HEK293 (cell line): ENCODE data around the gene SDCBP2.

Experiments
- CTCF ChIA-PET: fragments of 350-600 bp; formaldehyde crosslinking; extraction: SDS; loops from one replicate; lab custom pipeline; 2021; ENCODE audit warnings: antibody characterized with exemption; lab: Yijun Ruan, JAX
- POLR2A ChIA-PET: fragments of 300-600 bp; formaldehyde crosslinking; extraction: SDS; loops from one replicate; lab custom pipeline; 2020; ENCODE audit warnings: antibody characterized with exemption, inconsistent platforms; lab: Yijun Ruan, JAX
- H3K27ac ChIP-seq: fragments of 200-500 bp; sonication (Bioruptor generic); 2 replicates; pipeline ENCODE4 v1.5.1; 2014; ENCODE audit warnings: low read depth, low read length, control low read depth, inconsistent platforms; ENCODE audit errors: extremely low read depth
- H3K36me3 ChIP-seq, 2 experiments: fragments of 200-500 bp in 1 of 2; sonication (Bioruptor generic) in 1 of 2; 1 replicate in 1 of 2; 2 replicates in 1 of 2; pipeline ENCODE4 v1.5.1; 2014 to 2017; ENCODE audit warnings: inconsistent platforms in 2 of 2, low read length in 2 of 2; ENCODE audit not compliant: control insufficient read depth in 2 of 2, insufficient read depth in 1 of 2
- H3K4me1 ChIP-seq: fragments of 200-500 bp; sonication (Bioruptor generic); 2 replicates; pipeline ENCODE4 v1.5.1; 2014; ENCODE audit warnings: mild to moderate bottlenecking, low read length, inconsistent platforms; ENCODE audit not compliant: control insufficient read depth, insufficient read depth
- H3K4me3 ChIP-seq: 2 replicates; pipeline ENCODE4 v1.5.1; 2011; ENCODE audit warnings: low read depth, mild to moderate bottlenecking, control low read depth, low read length, moderate library complexity
- H3K9me3 ChIP-seq: fragments of 200-500 bp; sonication (Bioruptor generic); 2 replicates; pipeline ENCODE4 v1.5.1; 2014; ENCODE audit warnings: low read depth, low read length, inconsistent platforms; ENCODE audit not compliant: control insufficient read depth, insufficient read depth
- ATF2 ChIP-seq: fragments of 450-650 bp; formaldehyde crosslinking; IDR thresholded peaks from 2 replicates; pipeline ENCODE4 v1.5.1; 2016; ENCODE audit warnings: missing biosample characterization, missing genetic modification characterization, low read depth
- GFI1B ChIP-seq: fragments of 450-650 bp; formaldehyde crosslinking; IDR thresholded peaks from 2 replicates; pipeline ENCODE4 v1.5.1; 2016; ENCODE audit warnings: missing biosample characterization, missing genetic modification characterization
- GLI2 ChIP-seq: fragments of 450-650 bp; formaldehyde crosslinking; IDR thresholded peaks from 2 replicates; pipeline ENCODE4; 2017; ENCODE audit warnings: missing biosample characterization, missing genetic modification characterization, low read depth, borderline replicate concordance
- INSM2 ChIP-seq: fragments of 450-650 bp; formaldehyde crosslinking; IDR thresholded peaks from 2 replicates; pipeline ENCODE4 v1.5.1; 2016; ENCODE audit warnings: missing biosample characterization, missing genetic modification characterization
- WT1 ChIP-seq: fragments of 450-650 bp; formaldehyde crosslinking; IDR thresholded peaks from 2 replicates; pipeline ENCODE4 v1.5.1; 2016; ENCODE audit warnings: missing biosample characterization, missing genetic modification characterization
- ZBTB10 ChIP-seq: fragments of 450-650 bp; formaldehyde crosslinking; IDR thresholded peaks from 2 replicates; pipeline ENCODE4 v1.5.1; 2016; ENCODE audit warnings: missing biosample characterization, missing genetic modification characterization
- ZBTB6 ChIP-seq: fragments of 450-650 bp; formaldehyde crosslinking; IDR thresholded peaks from 2 replicates; pipeline ENCODE4 v1.5.1; 2017; ENCODE audit warnings: missing biosample characterization, missing genetic modification characterization
- ZFP3 ChIP-seq: fragments of 450-650 bp; formaldehyde crosslinking; IDR thresholded peaks from 2 replicates; pipeline ENCODE4 v1.5.1; 2016; ENCODE audit warnings: low read depth, missing biosample characterization, missing genetic modification characterization
- ZFP69B ChIP-seq: fragments of 450-650 bp; formaldehyde crosslinking; IDR thresholded peaks from 2 replicates; pipeline ENCODE4 v1.5.1; 2016; ENCODE audit warnings: missing biosample characterization, missing genetic modification characterization
- ZNF140 ChIP-seq: fragments of 450-650 bp; formaldehyde crosslinking; IDR thresholded peaks from 2 replicates; pipeline ENCODE4 v1.5.1; 2016; ENCODE audit warnings: missing biosample characterization, missing genetic modification characterization
- ZNF292 ChIP-seq: fragments of 450-650 bp; formaldehyde crosslinking; IDR thresholded peaks from 2 replicates; pipeline ENCODE4 v1.5.1; 2016; ENCODE audit warnings: low read depth, missing biosample characterization, missing genetic modification characterization, borderline replicate concordance
- ZNF350 ChIP-seq: fragments of 450-650 bp; formaldehyde crosslinking; IDR thresholded peaks from 2 replicates; pipeline ENCODE4 v1.5.0; 2017; ENCODE audit warnings: missing biosample characterization, mild to moderate bottlenecking, missing genetic modification characterization
- ZNF596 ChIP-seq: fragments of 450-650 bp; IDR thresholded peaks from 2 replicates; pipeline ENCODE4 v1.5.0; 2018; ENCODE audit warnings: missing biosample characterization, mild to moderate bottlenecking, missing genetic modification characterization, moderate library complexity
- ZNF610 ChIP-seq: fragments of 450-650 bp; formaldehyde crosslinking; IDR thresholded peaks from 2 replicates; pipeline ENCODE4 v1.5.1; 2016; ENCODE audit warnings: missing biosample characterization, missing genetic modification characterization, borderline replicate concordance
- ZNF639 ChIP-seq: fragments of 450-650 bp; formaldehyde crosslinking; IDR thresholded peaks from 2 replicates; pipeline ENCODE4 v1.5.1; 2016; ENCODE audit warnings: missing biosample characterization, missing genetic modification characterization
- ZNF660 ChIP-seq: fragments of 450-650 bp; IDR thresholded peaks from 2 replicates; pipeline ENCODE4 v1.5.1; 2018; ENCODE audit warnings: missing biosample characterization, mild to moderate bottlenecking, missing genetic modification characterization
- ZNF704 ChIP-seq: fragments of 450-650 bp; formaldehyde crosslinking; IDR thresholded peaks from 2 replicates; pipeline ENCODE4 v1.5.1; 2016; ENCODE audit warnings: missing biosample characterization, missing genetic modification characterization
- ZNF707 ChIP-seq: fragments of 450-650 bp; formaldehyde crosslinking; IDR thresholded peaks from 2 replicates; pipeline ENCODE4 v1.5.1; 2016; ENCODE audit warnings: missing biosample characterization, missing genetic modification characterization
- ZSCAN30 ChIP-seq: fragments of 450-650 bp; IDR thresholded peaks from 2 replicates; pipeline ENCODE4 v1.5.1; 2018; ENCODE audit warnings: missing biosample characterization, mild to moderate bottlenecking, missing genetic modification characterization, moderate library complexity

Gene SDCBP2

GRCh38 chr20:1320016-1320415, 8.9 kb downstream of the SDCBP2 start:
- H3K4me3 ChIP-seq, result no peak overlapping the region
- no peaks in the 10 kb centered on the region for H3K4me1 ChIP-seq
- TF ChIP-seq ZNF660 (no peak), ZNF596 (no peak), ZSCAN30 (tag by site-specific recombination) (no peak), GLI2 (tag by site-specific recombination) (no peak), ZBTB6 (tag by site-specific recombination) (no peak), ZNF292 (tag by site-specific recombination) (no peak), ZNF350 (tag by site-specific recombination) (no peak), ZNF704 (tag by site-specific recombination) (no peak), INSM2 (tag by site-specific recombination) (no peak), ZNF707 (no peak), ZNF140 (tag by site-specific recombination) (no peak), GFI1B (tag by site-specific recombination) (no peak), ZFP3 (no peak), ZBTB10 (tag by site-specific recombination) (no peak), ZNF610 (tag by site-specific recombination) (no peak), ZNF639 (tag by site-specific recombination) (no peak), ATF2 (no peak), ZFP69B (tag by site-specific recombination) (no peak), WT1 (tag by site-specific recombination) (no peak)
- no peaks in the 10 kb centered on the region for H3K36me3 ChIP-seq
- no peak overlapping the region for H3K27ac ChIP-seq
- ChIA-PET CTCF (interaction anchor here (1.8 kb wide), 1 partner anchor 117 kb away, joined by 6 read pairs; no protein-coding TSS in a partner anchor), POLR2A (no interaction called here)
- H3K9me3 ChIP-seq, result no peaks in the 10 kb centered on the region
